Smooth muscle cell (in vitro differentiated cells): ENCODE data around the gene DUXB. TPM values are rescaled to one million over a fixed set of nuclear protein-coding genes. Genes with fewer than 3 reads are reported as not detected.

Experiments
- DNase-seq: peaks from one replicate; lab custom pipeline; 2025; ENCODE audit not compliant: unreplicated experiment; lab: John Stamatoyannopoulos, UW
- H2AFZ ChIP-seq: fragments of 200-600 bp; sonication (generic); 2 replicates; pipeline ENCODE4 v1.6.0; 2016; ENCODE audit warnings: antibody characterized with exemption, low read depth, mild to moderate bottlenecking
- H3F3A ChIP-seq: fragments of 200-600 bp; sonication (generic); 2 replicates; pipeline ENCODE4 v1.6.0; 2017; ENCODE audit warnings: antibody characterized with exemption, low read depth
- H3K27ac ChIP-seq: fragments of 200-600 bp; sonication (generic); 2 replicates; pipeline ENCODE4 v1.5.1; 2016; ENCODE audit warnings: low read depth, mild to moderate bottlenecking
- H3K27me3 ChIP-seq: fragments of 200-600 bp; sonication (generic); 2 replicates; pipeline ENCODE4 v1.6.1; 2016; ENCODE audit warnings: low read depth, mild to moderate bottlenecking
- H3K36me3 ChIP-seq: fragments of 200-600 bp; sonication (generic); 2 replicates; pipeline ENCODE4 v1.5.1; 2016; ENCODE audit warnings: low read depth
- H3K4me1 ChIP-seq: fragments of 200-600 bp; sonication (generic); 2 replicates; pipeline ENCODE4 v1.5.1; 2016; ENCODE audit warnings: low read depth
- H3K4me2 ChIP-seq: fragments of 200-600 bp; sonication (generic); 2 replicates; pipeline ENCODE4 v1.6.0; 2016; ENCODE audit warnings: mild to moderate bottlenecking
- H3K4me3 ChIP-seq: fragments of 200-600 bp; sonication (generic); 2 replicates; pipeline ENCODE4 v1.5.1; 2016; ENCODE audit warnings: mild to moderate bottlenecking
- H3K79me2 ChIP-seq: fragments of 200-600 bp; sonication (generic); 2 replicates; pipeline ENCODE4 v1.6.0; 2016; ENCODE audit warnings: low read depth, mild to moderate bottlenecking
- H3K9ac ChIP-seq: fragments of 200-600 bp; sonication (generic); 2 replicates; pipeline ENCODE4 v1.6.0; 2016; ENCODE audit warnings: low read depth
- H3K9me3 ChIP-seq: fragments of 200-600 bp; sonication (generic); replicated peaks from 2 replicates; pipeline ENCODE4 v1.5.1; 2016; ENCODE audit warnings: low read depth
- H4K20me1 ChIP-seq: fragments of 200-600 bp; sonication (generic); 2 replicates; pipeline ENCODE4 v1.6.0; 2016; ENCODE audit warnings: low read depth
- CTCF ChIP-seq: fragments of 200-600 bp; sonication (generic); IDR thresholded peaks from 2 replicates; pipeline ENCODE4 v1.5.1; 2017; ENCODE audit warnings: borderline replicate concordance, mild to moderate bottlenecking, antibody characterized with exemption; ENCODE audit not compliant: insufficient read depth, poor library complexity, severe bottlenecking
- WGBS: methylation state at CpG from one replicate; pipeline ENCODE4 v1.1.7; 2016; ENCODE audit warnings: low lambda C conversion rate; 5-methylcytosine and 5-hydroxymethylcytosine counted together
- polyA plus RNA-seq: library from polyadenylated mRNA; unstranded; fragments of >200 nt; fragmentation: Nextera tagmentation; extraction: Ambion mirVana; gene quantifications from 2 replicates; pipeline ENCODE4 v1.2.1, GENCODE V29; 2016
- small RNA-seq: library from RNA; depleted of rRNA; stranded (forward); fragments of <200 nt; gene quantifications from one replicate; pipeline ENCODE3, GENCODE V24; 2014
- total RNA-seq: library from RNA; depleted of rRNA; stranded (reverse); fragments of >200 nt; gene quantifications from 2 replicates; pipeline ENCODE4 v1.2.3, GENCODE V29; 2014

The DUXB gene
- total and polyA plus RNA-seq, 2 experiments from 2014 or later: not detected

GRCh38 chr16:75644240-75645012 is 56.8 kb downstream of the DUXB start:
- 95% methylated on average over 7 of the region's 7 CpGs for WGBS
- Histone ChIP-seq H3K9me3 (no peaks in the 10 kb centered on the region), H2AFZ (no peak overlapping the region), H3K27ac (no peak overlapping the region), H3K4me2 (no peak overlapping the region), H3K4me3 (no peak overlapping the region), H3K9ac (no peak overlapping the region), H3K27me3 (no peaks in the 10 kb centered on the region), H4K20me1 (peaks cover 45% of the 10 kb centered on the region), H3F3A (no peaks in the 10 kb centered on the region), H3K36me3 (peaks cover 9% of the 10 kb centered on the region), H3K79me2 (peaks cover 68% of the 10 kb centered on the region), H3K4me1 (peaks cover 11% of the 10 kb centered on the region)
- no peak for DNase-seq
- TF ChIP-seq CTCF: no peak

Small RNA genes lying within 50 kb of the gene (small RNA-seq; reads per million reads assigned to genes)
- not detected for gene RN7SL520P

Other genes with a start within 250 kb of the DUXB start
- 12.9 and 25.4 TPM in 2 replicates for gene TMEM170A, start 236.8 kb downstream of the DUXB start, total RNA-seq
- 10.0 and 17.9 TPM in 2 replicates for gene TMEM170A, start 236.8 kb downstream of the DUXB start, polyA plus RNA-seq
- gene CHST6, start 206.0 kb downstream of the DUXB start, total RNA-seq: 2.0 and 8.3 TPM in 2 replicates
- 1.6 and 2.6 TPM in 2 replicates for gene CHST6, start 206.0 kb downstream of the DUXB start, polyA plus RNA-seq
- gene CHST5, start 165.4 kb downstream of the DUXB start, total RNA-seq: not detected in 2 replicates
- 0.35 TPM in 1 of 2 replicates, not detected in the other for gene CHST5, start 165.4 kb downstream of the DUXB start, polyA plus RNA-seq
- 11.8 and 20.9 TPM in 2 replicates for gene TMEM231, start 145.2 kb downstream of the DUXB start, total RNA-seq
- 13.4 and 17.0 TPM in 2 replicates for gene TMEM231, start 145.2 kb downstream of the DUXB start, polyA plus RNA-seq
- 89.9 and 90.6 TPM in 2 replicates for gene GABARAPL2, start 135.1 kb downstream of the DUXB start, total RNA-seq
- gene GABARAPL2, start 135.1 kb downstream of the DUXB start, polyA plus RNA-seq: 172 and 189 TPM in 2 replicates
- gene ADAT1, start 78.2 kb downstream of the DUXB start, total RNA-seq: 27.8 and 35.9 TPM in 2 replicates
- gene ADAT1, start 78.2 kb downstream of the DUXB start, polyA plus RNA-seq: 13.4 and 19.5 TPM in 2 replicates
- gene KARS1, start 53.8 kb downstream of the DUXB start, total RNA-seq: 98.8 and 108 TPM in 2 replicates
- 101 and 109 TPM in 2 replicates for gene KARS1, start 53.8 kb downstream of the DUXB start, polyA plus RNA-seq
- 51.0 and 56.6 TPM in 2 replicates for gene TERF2IP, start 53.7 kb downstream of the DUXB start, total RNA-seq
- gene TERF2IP, start 53.7 kb downstream of the DUXB start, polyA plus RNA-seq: 83.0 and 86.6 TPM in 2 replicates
- not detected in 2 replicates for gene CPHXL2, start 24.5 kb downstream of the DUXB start, total RNA-seq
- gene CPHXL2, start 24.5 kb downstream of the DUXB start, polyA plus RNA-seq: not detected in 2 replicates
- gene CPHXL, start 25.0 kb upstream of the DUXB start, total RNA-seq: not detected in 2 replicates
- gene CPHXL, start 25.0 kb upstream of the DUXB start, polyA plus RNA-seq: not detected in 2 replicates